HCT116 (cell line): Measurements from ENCODE around the gene LMAN1L. TPM values are rescaled to one million over a fixed set of nuclear protein-coding genes. Genes with fewer than 3 reads are reported as not detected.

Experiments
- ATAC-seq: fragments of 200-7000 bp; cut with Tn5 transposase; 2 replicates; pipeline ENCODE4 v1.9.1; 2020; ENCODE audit warnings: mild to moderate bottlenecking, moderate library complexity
- BruUV-seq: library from RNA; stranded (reverse); fragments of 400-500 nt; replicated peaks from 2 replicates; lab custom pipeline; 2021; lab: Mats Ljungman, UMichigan
- CTCF ChIA-PET: fragments of 300-600 bp; sonication (Branson Sonifier 250); formaldehyde crosslinking; loops from one replicate; lab custom pipeline; 2021; ENCODE audit warnings: antibody characterized with exemption; lab: Charles Lee
- POLR2A ChIA-PET: fragments of 300-600, 350-600 bp; sonication (Branson Sonifier 250); formaldehyde crosslinking; loops from one replicate; lab custom pipeline; 2021; ENCODE audit warnings: antibody characterized with exemption; lab: Charles Lee
- RAD21 ChIA-PET, 2 experiments: fragments of 300-600 bp; sonication (Branson Sonifier 250); formaldehyde crosslinking; loops; one replicate each; lab custom pipeline; 2023; ENCODE audit warnings: low total read pairs in 2 of 2; ENCODE audit not compliant: uncharacterized antibody in 2 of 2, unreplicated experiment in 2 of 2, low non-redundant PET in 1 of 2; lab: Charles Lee
- DNase-seq: peaks from one replicate; pipeline ENCODE4 v3.0.0-alpha.2; 2010; ENCODE audit warnings: low read depth, low spot score
- H2AFZ ChIP-seq: fragments of 200-600 bp; shearing (Covaris generic), sonication (generic); 2 replicates; pipeline ENCODE4 v1.6.1; 2017; ENCODE audit warnings: low read depth, mixed run types, mixed read lengths, antibody characterized with exemption, low read length; ENCODE audit not compliant: poor library complexity, severe bottlenecking
- H3K27ac ChIP-seq: 2 replicates; pipeline ENCODE4 v1.5.1; 2012; ENCODE audit warnings: low read depth, low read length
- H3K27me3 ChIP-seq: fragments of 200-600 bp; sonication (generic); 2 replicates; pipeline ENCODE4 v1.6.1; 2016; ENCODE audit warnings: mixed run types, low read length, mixed read lengths; ENCODE audit not compliant: insufficient read depth
- H3K36me3 ChIP-seq, 2 experiments: fragments of 200-500 bp in 1 of 2; fragments of 200-600 bp in 1 of 2; sonication (Bioruptor generic) in 1 of 2; sonication (generic) in 1 of 2; 2 replicates each; pipeline versions ENCODE4 v1.5.1 to v1.6.1; 2014 to 2016; ENCODE audit warnings: low read length in 2 of 2, inconsistent platforms in 1 of 2, mixed read lengths in 1 of 2, mixed run types in 1 of 2; ENCODE audit not compliant: insufficient read depth in 2 of 2, control insufficient read depth in 1 of 2
- H3K4me1 ChIP-seq, 2 experiments: fragments of 200-600 bp in 1 of 2; sonication (generic) in 1 of 2; 2 replicates each; pipeline versions ENCODE4 v1.5.1 to v1.6.1; 2012 to 2017; ENCODE audit warnings: low read length in 2 of 2, inconsistent platforms in 1 of 2, mild to moderate bottlenecking in 1 of 2, mixed read lengths in 1 of 2, mixed run types in 1 of 2, moderate library complexity in 1 of 2; ENCODE audit not compliant: insufficient read depth in 2 of 2, control insufficient read depth in 1 of 2
- H3K4me2 ChIP-seq: fragments of 200-600 bp; sonication (generic); 2 replicates; pipeline ENCODE4 v1.6.1; 2017; ENCODE audit warnings: mixed run types, low read length, mixed read lengths
- H3K4me3 ChIP-seq, 2 experiments: fragments of 200-600 bp in 1 of 2; sonication (generic) in 1 of 2; replicated peaks in 1 of 2; 2 replicates each; pipeline ENCODE4 v1.5.1; 2011 to 2016; ENCODE audit warnings: low read length in 2 of 2, control low read depth in 1 of 2, low read depth in 1 of 2, mild to moderate bottlenecking in 1 of 2, mixed read lengths in 1 of 2, mixed run types in 1 of 2
- H3K79me2 ChIP-seq: fragments of 200-600 bp; sonication (generic); 2 replicates; pipeline ENCODE4 v1.6.1; 2017; ENCODE audit warnings: mild to moderate bottlenecking, mixed run types, low read length, moderate library complexity, mixed read lengths; ENCODE audit not compliant: insufficient read depth
- H3K9ac ChIP-seq: fragments of 200-600 bp; sonication (generic); 2 replicates; pipeline ENCODE4 v1.6.1; 2016; ENCODE audit warnings: low read length, mixed read lengths
- H3K9me2 ChIP-seq: fragments of 200-600 bp; sonication (generic), shearing (Covaris generic); 2 replicates; pipeline ENCODE4 v1.6.1; 2017; ENCODE audit warnings: mixed run types, mild to moderate bottlenecking, moderate library complexity; ENCODE audit not compliant: insufficient read depth
- H3K9me3 ChIP-seq, 2 experiments: fragments of 200-500 bp in 1 of 2; fragments of 200-600 bp in 1 of 2; sonication (Bioruptor generic) in 1 of 2; sonication (generic) in 1 of 2; 2 replicates each; pipeline ENCODE4 v1.6.1; 2014 to 2017; ENCODE audit warnings: low read length in 2 of 2, mixed read lengths in 2 of 2, inconsistent platforms in 1 of 2, low read depth in 1 of 2, mild to moderate bottlenecking in 1 of 2, mixed run types in 1 of 2, moderate library complexity in 1 of 2; ENCODE audit not compliant: control insufficient read depth in 1 of 2, insufficient read depth in 1 of 2
- H4K20me1 ChIP-seq: fragments of 200-600 bp; sonication (generic), shearing (Covaris generic); 2 replicates; pipeline ENCODE4 v1.6.1; 2017; ENCODE audit warnings: mixed run types, mild to moderate bottlenecking, moderate library complexity; ENCODE audit not compliant: insufficient read depth
- ATF3 ChIP-seq: IDR thresholded peaks from 2 replicates; pipeline ENCODE4 v1.6.1; 2012
- CEBPB ChIP-seq: IDR thresholded peaks from 2 replicates; pipeline ENCODE4 v1.6.1; 2012; ENCODE audit warnings: low read depth
- CTCF ChIP-seq, 3 experiments: fragments of 200-600 bp in 1 of 3; sonication (generic) in 1 of 3; IDR thresholded peaks in 2 of 3; conservative IDR thresholded peaks in 1 of 3; 2 replicates each; pipeline ENCODE4 v1.5.1; 2012 to 2017; ENCODE audit warnings: low read depth in 2 of 3, low read length in 2 of 3, antibody characterized with exemption in 1 of 3, borderline replicate concordance in 1 of 3, control low read depth in 1 of 3, mild to moderate bottlenecking in 1 of 3, mixed read lengths in 1 of 3, mixed run types in 1 of 3, moderate library complexity in 1 of 3; ENCODE audit not compliant: insufficient read depth in 1 of 3
- EGR1 ChIP-seq: IDR thresholded peaks from 2 replicates; pipeline ENCODE4 v1.6.1; 2012; ENCODE audit warnings: low read depth
- ELF1 ChIP-seq: IDR thresholded peaks from 2 replicates; pipeline ENCODE4 v1.6.1; 2012; ENCODE audit warnings: low read depth, borderline replicate concordance
- EZH2phosphoT487 ChIP-seq: fragments of 200-600 bp; IDR thresholded peaks from 2 replicates; pipeline ENCODE4 v1.6.1; 2018; ENCODE audit warnings: antibody characterized with exemption, borderline replicate concordance
- FOSL1 ChIP-seq: IDR thresholded peaks from 2 replicates; pipeline ENCODE4 v1.6.1; 2012; ENCODE audit warnings: low read depth
- POLR2AphosphoS5 ChIP-seq: IDR thresholded peaks from 2 replicates; pipeline ENCODE4 v1.6.1; 2011; ENCODE audit warnings: mild to moderate bottlenecking, low read depth, low read length, moderate library complexity
- REST ChIP-seq: IDR thresholded peaks from 2 replicates; pipeline ENCODE4 v1.6.1; 2012; ENCODE audit warnings: low read depth
- SIN3A ChIP-seq: IDR thresholded peaks from 2 replicates; pipeline ENCODE4 v1.6.1; 2012; ENCODE audit warnings: low read depth
- SP1 ChIP-seq: IDR thresholded peaks from 2 replicates; pipeline ENCODE4 v1.6.1; 2012; ENCODE audit warnings: low read depth
- ZFX ChIP-seq: fragments of 450-650 bp; IDR thresholded peaks from 2 replicates; pipeline ENCODE4 v1.6.1; 2017
- intact Hi-C: fragments of 100-400 bp; cut with micrococcal nuclease; formaldehyde crosslinking; loops from 2 replicates; pipeline ENCODE4 v1.10.0; 2022
- total RNA-seq: library from RNA; stranded (reverse); gene quantifications from one replicate; pipeline ENCODE4 v1.2.1, GENCODE V29; 2021; ENCODE audit not compliant: unreplicated experiment

Gene LMAN1L
- total RNA-seq, 1 experiment from 2014 or later: 0.17 TPM

GRCh38 chr15:74822233-74822632 lies 9.6 kb downstream of the LMAN1L start:
- Histone ChIP-seq H3K9me3 (no peaks in the 10 kb centered on the region), H4K20me1 (no peaks in the 10 kb centered on the region), H3K9ac (no peak overlapping the region), H2AFZ (no peak overlapping the region)
- ATAC-seq: no peak
- no peak for TF ChIP-seq ZFX
- TF ChIP-seq REST: no peak
- TF ChIP-seq, all 23 proteins: peak for 0
- Histone ChIP-seq H3K4me3 (no peak overlapping the region), H3K4me2 (no peak overlapping the region), H3K9me2 (no peaks in the 10 kb centered on the region), H3K36me3 (no peaks in the 10 kb centered on the region), H3K27me3 (peaks cover 5% of the 10 kb centered on the region; the same call in 1 of the 2 replicates), H3K4me1 (peaks cover 14 to 23% of the 10 kb centered on the region in 2 experiments), H3K79me2 (no peaks in the 10 kb centered on the region), H3K27ac (no peak overlapping the region)
- ChIA-PET RAD21 (no interaction called here), CTCF (no interaction called here), POLR2A (no interaction called here)
- BruUV-seq: no TSS peak
- intact Hi-C loops: no loop called here
- no peak for DNase-seq

- Histone ChIP-seq H3K27ac (no peak overlapping the region), H3K27me3 (peaks cover 16% of the 10 kb centered on the region; the same call in 1 of the 2 replicates), H3K4me2 (no peak overlapping the region), H3K9me2 (no peaks in the 10 kb centered on the region), H4K20me1 (no peaks in the 10 kb centered on the region), H3K79me2 (no peaks in the 10 kb centered on the region), H3K4me1 (peaks cover 9 to 13% of the 10 kb centered on the region in 2 experiments), H3K9ac (no peak overlapping the region), H3K9me3 (no peaks in the 10 kb centered on the region), H3K36me3 (no peaks in the 10 kb centered on the region), H3K4me3 (no peak overlapping the region), H2AFZ (no peak overlapping the region)
- POLR2A ChIA-PET: no interaction called here
- intact Hi-C loops: no loop called here
- ATAC-seq (no peak), DNase-seq (no peak)
- BruUV-seq: no TSS peak
- CTCF ChIA-PET: no interaction called here
- RAD21 ChIA-PET: no interaction called here
- TF ChIP-seq SIN3A (no peak), FOSL1 (no peak), CTCF (IDR thresholded peaks at IDR 0.05 in 2 of 3, conservative IDR thresholded peaks at IDR 0.05 in 1 of 3; ENCODE audit: borderline replicate concordance in 1 of 3, insufficient read depth in 1 of 3, low read depth in 2 of 3, low read length in 2 of 3) (no peak), ZFX (no peak), EZH2phosphoT487 (no peak), POLR2AphosphoS5 (no peak), EGR1 (no peak), ELF1 (no peak), ATF3 (no peak), SP1 (no peak), CEBPB (no peak)
Observed at GRCh38 chr15:74823324-74823723, 10.7 kb downstream of the LMAN1L start.
